Fibroblast of mammary gland (primary cell): Measurements from ENCODE around the gene FADS3.

Experiments used
- DNase-seq: peaks from one replicate; pipeline ENCODE4 v3.0.0-alpha.2; 2010; ENCODE audit warnings: low read depth
- H3K4me3 ChIP-seq: 2 replicates; pipeline ENCODE4 v1.5.1; 2011; ENCODE audit warnings: low read depth, mild to moderate bottlenecking, low read length, moderate library complexity; ENCODE audit not compliant: control insufficient read depth
- TF ChIP-seq, protein P1 (sequence below): conservative IDR thresholded peaks from 2 replicates; pipeline ENCODE4 v1.5.1; 2011; ENCODE audit warnings: low read depth, low read length, inconsistent platforms; ENCODE audit not compliant: control insufficient read depth, insufficient read depth

The FADS3 gene

GRCh38 chr11:61881397-61881796, 9.9 kb downstream of the FADS3 start:
- TF ChIP-seq, protein P1, sequence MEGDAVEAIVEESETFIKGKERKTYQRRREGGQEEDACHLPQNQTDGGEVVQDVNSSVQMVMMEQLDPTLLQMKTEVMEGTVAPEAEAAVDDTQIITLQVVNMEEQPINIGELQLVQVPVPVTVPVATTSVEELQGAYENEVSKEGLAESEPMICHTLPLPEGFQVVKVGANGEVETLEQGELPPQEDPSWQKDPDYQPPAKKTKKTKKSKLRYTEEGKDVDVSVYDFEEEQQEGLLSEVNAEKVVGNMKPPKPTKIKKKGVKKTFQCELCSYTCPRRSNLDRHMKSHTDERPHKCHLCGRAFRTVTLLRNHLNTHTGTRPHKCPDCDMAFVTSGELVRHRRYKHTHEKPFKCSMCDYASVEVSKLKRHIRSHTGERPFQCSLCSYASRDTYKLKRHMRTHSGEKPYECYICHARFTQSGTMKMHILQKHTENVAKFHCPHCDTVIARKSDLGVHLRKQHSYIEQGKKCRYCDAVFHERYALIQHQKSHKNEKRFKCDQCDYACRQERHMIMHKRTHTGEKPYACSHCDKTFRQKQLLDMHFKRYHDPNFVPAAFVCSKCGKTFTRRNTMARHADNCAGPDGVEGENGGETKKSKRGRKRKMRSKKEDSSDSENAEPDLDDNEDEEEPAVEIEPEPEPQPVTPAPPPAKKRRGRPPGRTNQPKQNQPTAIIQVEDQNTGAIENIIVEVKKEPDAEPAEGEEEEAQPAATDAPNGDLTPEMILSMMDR, result no peak
- no peak overlapping the region for H3K4me3 ChIP-seq
- no peak for DNase-seq

DNA sequence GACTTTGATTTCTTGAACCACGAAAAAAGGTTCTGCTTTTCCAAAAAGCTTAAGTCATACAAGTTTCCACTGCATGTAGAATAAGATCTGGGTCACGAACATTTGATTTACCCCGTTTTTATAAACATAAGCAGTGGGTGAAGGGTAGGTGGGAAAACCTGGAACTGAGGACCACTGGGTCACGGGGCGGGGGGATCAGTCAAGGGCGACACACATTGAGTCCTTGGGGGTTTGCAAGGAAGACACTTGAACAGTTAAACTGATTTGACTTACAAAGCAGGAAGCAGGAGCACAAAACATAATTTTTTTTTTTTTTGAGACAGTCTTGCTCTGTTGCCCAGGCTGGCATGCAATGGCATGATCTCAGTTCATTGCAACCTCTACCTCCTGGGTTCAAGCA, 10.9 kb downstream of the FADS3 start:
- DNase-seq, result no peak
- no peak overlapping the region for H3K4me3 ChIP-seq
- TF ChIP-seq, protein P1, result no peak

DNA sequence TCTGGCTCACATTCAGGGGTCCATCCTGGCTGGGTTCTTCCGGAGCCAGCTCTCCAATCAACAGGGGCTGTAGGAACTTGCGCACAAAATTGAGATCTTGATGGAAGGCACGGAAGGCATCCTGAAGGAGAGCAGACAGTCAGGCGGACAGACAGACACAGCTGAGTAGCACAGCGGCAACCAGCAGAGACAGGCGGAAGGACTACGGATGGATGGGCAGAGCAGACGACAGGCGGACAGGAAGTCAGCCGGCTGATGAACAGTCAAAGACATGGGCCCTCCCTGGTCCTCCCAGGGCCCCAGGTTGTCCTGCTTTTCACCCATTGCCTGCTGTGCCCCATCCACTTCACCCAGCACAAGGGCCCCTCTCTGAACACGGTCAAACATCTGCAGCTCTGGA, 11.3 kb downstream of the FADS3 start:
- TF ChIP-seq, protein P1, result no peak
- no peak overlapping the region for H3K4me3 ChIP-seq
- no peak for DNase-seq

GRCh38 chr11:61879152-61879551, 12.2 kb downstream of the FADS3 start:
- no peak overlapping the region for H3K4me3 ChIP-seq
- DNase-seq, result no peak
- TF ChIP-seq, protein P1, result no peak

GRCh38 chr11:61875698-61876097, 15.6 kb downstream of the FADS3 start:
- H3K4me3 ChIP-seq, result no peak overlapping the region
- TF ChIP-seq, protein P1, result no peak
- DNase-seq, result no peak

DNA sequence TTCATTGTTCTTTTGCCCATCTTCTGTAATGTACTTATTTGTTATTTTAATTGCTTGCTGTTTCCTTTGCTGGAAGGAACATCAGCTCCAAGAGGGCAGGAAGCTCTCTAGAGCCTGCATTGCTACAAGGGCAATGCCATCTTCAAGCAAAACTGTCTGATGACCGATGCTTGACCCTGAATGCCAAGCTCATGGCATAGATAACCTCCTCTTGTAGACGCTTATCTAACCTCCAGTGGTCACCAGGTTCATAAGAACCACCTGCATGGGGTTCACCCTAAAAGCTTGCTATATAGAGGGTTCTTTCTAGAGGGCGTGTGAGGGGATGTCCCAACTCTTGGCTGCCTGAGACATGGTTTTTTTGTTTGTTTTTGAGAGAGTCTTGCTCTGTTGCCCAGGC, 16.5 kb downstream of the FADS3 start:
- no peak for DNase-seq
- TF ChIP-seq, protein P1, result no peak
- no peak overlapping the region for H3K4me3 ChIP-seq

- DNase-seq, result no peak
Observed at GRCh38 chr11:61874377-61874809, 17.0 kb downstream of the FADS3 start.

More at GRCh38 chr11:61874377-61874809, 17.0 kb downstream of the FADS3 start:
- TF ChIP-seq, protein P1, result no peak
- no peak overlapping the region for H3K4me3 ChIP-seq
